NOMO-1 treated with dmso at 0.1 percent for 144 hours (cell line): ENCODE data around the gene OSBPL10.
A peak's percentile ranks its signal among the peaks of the same experiment; 100 is the strongest.

Experiments
- DNase-seq: peaks from one replicate; lab custom pipeline; 2025; ENCODE audit not compliant: unreplicated experiment; lab: John Stamatoyannopoulos, UW

Gene OSBPL10

DNA sequence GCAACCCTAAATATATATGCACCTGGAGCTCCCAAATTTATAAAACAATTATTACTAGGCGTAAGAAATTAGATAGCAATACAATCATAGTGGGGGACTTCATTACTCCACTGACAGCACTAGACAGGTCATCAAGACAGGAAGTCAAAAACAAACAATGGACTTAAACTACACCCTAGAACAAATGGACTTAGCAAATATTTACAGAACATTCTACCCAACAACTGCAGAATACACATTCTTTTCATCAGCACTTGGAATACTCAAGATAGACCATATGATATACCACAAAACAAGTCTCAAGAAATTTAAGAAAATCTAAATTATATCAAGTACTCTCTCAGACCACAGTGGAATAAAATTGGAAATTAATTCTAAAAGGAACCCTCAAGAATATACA is 201.5 kb downstream of the OSBPL10 start:
- DNase-seq, result no peak

DNA sequence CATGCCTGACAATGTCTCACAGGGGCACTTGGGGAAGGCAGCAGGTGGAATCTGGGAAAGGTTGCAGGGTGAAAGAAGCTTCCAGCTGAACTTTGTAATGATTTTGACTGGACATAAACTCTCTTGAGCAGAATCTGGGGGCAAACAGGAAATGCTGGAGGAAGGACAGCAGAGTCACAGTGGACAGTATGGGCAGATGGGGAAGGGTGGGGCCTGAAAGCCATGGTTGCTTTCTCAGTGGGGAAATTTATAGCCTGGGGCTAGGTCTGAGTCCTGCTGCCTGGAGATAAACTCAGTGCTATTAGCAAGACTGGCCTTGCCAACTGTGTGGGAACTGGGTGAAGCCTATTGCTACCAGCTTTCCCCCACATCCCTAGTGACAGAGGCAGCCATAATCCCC is 203.2 kb downstream of the OSBPL10 start:
- no peak for DNase-seq

DNA sequence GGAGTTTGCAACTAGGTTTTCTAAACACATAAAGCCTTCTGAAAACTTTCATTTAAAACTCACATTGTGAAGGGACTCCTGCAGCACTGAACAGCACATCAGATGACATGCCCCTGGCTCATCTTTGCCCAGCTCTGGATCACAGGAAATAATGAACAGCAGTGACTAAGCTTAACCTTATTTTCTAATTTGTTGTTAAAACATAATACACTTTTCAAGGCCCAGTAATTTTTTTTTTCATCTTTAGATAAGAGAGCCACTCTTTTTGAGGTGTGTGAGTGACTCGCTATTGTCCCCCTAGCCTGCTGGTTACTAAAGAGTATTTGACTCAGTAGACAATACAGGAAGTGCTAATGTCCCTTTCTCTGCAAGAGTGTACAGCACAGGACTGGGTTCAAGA is 204.0 kb downstream of the OSBPL10 start:
- no peak for DNase-seq

DNA sequence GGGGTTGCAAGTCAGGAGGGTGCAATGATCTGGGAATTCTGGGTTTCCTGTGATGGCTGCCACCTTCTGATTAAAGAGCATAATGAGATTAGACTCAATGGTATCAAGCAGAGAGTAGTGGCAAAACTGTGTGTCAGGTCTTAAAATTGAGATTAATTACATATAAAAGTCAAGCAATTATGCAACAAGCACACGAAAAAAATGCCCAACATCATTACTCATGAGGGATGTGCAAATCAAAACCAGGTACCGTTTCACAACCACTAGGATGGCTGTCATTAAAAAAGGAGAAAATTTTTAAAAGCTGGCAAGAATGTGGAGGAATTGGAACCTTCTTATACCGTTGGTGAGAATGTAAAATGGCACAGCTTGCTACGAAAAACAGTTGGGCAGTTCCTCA is 205.0 kb downstream of the OSBPL10 start:
- DNase-seq, result no peak

DNA sequence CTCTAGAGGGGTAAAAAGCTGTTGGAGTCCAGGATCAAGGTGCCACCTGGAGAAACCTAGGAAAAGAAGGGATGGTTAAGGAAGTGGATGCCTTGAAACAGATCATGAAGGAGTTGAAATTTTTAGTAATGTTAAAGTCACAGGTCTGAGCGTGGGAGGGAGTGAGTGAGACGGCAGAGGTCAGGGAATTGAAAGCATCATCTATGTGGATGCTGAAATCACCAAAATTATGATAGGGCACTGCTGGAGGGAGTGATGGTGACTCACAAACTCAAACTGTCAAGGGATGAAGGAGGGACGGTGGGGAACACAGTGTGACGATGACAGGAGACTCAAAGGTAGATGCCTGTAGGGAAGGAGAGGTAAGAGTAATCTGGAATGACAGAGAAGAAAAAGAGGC is 205.7 kb downstream of the OSBPL10 start:
- DNase-seq, result no peak

DNA sequence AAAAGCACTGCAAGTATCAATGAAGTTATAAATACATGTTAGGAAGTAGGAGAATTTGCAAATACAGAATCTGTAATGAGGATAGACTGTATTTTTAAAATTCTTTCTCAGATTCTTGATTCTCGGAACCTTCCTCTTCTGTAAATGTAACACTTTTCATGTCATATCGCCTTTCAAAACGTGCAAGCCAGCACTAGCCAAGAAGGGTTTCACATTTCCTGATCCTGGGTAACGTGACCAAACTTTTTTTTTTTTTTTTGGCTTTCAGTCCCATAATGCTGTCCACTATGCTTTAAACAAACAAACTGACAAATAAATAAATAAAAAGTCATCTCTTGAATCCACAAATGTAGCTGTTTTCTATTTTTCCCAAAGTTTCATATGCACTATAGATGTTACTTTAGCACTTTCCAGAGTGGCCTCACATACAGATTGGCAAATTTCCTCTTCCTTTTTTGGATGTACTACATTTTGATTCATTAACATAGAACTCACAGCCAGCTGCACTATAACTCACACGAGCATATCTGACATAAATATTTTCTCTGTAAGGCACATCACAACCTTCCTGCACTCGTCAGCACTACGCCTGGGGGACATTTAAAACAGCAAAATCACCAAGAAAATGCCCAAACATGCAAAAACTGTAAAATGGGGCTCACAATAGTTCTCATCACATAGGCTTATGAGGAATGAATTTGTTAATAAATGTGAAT is 208.1 kb downstream of the OSBPL10 start:
- DNase-seq, result no peak

DNA sequence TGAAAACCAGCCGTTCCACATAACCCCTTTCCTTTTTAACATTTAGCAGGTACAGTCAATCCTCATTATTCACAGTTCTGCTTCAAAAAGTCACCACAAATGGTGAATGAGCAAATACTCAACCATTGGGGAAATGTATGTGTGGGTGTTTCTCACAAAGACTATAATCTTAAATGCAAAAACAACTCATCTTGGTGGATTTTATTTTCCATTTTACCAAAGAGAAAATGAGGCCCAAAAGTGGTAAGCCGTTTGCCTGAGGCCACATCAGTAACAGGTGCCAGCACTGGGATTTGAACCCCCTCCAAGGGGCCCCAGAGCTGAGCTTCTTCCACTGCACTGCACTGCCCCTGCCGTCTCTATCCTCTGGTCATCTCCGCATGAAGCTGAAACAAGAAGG is 208.8 kb downstream of the OSBPL10 start:
- no peak for DNase-seq

DNA sequence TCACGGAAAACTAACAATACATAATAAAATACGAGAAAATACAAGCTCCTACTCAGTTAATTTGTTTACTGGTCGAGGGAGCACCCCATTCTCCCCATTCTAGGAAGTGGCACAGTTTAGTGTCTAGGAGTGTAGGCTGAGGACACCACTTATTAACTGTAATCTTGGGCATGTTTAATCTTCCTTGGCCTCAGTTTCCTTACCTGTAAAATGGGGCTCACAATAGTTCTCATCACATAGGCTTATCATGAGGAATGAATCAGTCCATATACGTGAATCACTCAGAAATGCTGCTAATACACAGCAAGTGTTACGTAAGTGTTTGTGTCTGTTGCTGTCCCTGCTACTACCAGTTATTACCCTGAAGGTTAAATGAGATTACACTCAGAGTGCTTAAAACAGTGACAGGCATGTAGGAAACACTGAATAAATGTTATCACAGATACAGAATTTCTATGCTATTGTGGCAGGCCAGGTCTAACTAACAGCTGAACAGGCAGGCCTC is 210.2 kb downstream of the OSBPL10 start:
- no peak for DNase-seq

DNA sequence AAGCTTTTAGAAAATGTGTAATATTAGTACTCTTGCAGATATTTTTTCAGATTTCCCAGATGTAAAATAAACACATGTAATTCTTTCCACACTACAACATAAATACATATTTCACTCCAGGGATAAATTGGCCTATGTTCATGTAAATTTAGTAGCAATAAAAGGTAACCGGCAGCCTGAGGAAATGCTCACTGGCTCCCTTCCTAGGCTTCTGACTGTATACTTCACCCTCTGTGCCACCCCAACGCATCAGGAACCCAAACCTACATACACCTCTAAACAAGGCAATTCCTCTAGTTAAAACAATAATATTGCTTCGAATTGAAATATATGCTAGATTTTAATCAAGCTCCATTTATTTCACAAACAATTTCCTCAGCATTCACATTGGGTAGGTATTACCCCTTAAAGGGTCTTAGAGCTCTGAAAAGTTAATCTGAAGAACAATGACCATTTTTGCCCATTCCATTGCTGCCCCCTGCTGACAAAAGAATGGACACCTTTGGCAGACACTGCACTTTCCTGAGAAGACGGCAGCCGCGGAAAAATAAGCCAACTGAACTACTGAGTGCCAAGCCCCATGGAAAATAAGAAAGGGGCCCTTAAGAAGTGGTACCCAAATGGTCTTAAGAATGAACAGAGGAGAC is 212.5 kb downstream of the OSBPL10 start:
- DNase-seq, result peak; percentile 26

DNA sequence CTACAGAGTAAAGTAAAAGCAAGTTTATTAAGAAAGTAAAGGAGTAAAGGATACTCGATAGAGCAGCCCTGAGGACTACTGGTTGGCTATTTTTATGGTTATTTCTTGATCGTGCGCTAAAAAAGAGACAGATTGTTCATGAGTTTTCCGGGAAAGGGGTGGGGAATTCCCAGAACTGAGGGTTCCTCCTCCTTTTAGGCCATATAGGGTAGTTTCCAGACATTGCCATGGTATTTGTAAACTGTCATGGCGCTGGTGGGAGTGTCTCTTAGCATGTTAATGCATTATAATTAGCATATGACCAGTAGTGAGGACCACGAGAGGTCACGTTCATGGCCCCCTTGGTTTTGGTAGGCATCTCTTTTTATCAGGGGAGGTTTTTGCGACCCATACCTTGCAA is 213.1 kb downstream of the OSBPL10 start:
- no peak for DNase-seq

DNA sequence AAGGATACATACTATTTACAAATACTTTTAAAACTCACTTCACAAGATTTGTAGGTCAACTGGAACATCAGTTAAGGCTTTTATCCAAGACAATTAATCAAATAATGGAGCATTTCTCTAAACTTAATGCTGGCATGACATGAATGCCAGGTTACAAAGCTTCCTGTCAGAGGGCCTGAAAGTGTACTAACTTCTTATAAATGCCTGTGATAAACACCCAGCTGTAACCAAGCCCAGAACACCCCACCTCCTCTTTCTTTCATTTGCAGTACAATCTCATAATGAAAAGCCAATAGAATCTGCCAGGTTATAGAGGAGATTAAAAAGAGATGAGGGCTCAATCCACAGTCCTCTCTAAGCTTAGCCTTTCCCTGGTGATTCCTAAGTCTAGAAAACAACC is 214.4 kb downstream of the OSBPL10 start:
- no peak for DNase-seq

DNA sequence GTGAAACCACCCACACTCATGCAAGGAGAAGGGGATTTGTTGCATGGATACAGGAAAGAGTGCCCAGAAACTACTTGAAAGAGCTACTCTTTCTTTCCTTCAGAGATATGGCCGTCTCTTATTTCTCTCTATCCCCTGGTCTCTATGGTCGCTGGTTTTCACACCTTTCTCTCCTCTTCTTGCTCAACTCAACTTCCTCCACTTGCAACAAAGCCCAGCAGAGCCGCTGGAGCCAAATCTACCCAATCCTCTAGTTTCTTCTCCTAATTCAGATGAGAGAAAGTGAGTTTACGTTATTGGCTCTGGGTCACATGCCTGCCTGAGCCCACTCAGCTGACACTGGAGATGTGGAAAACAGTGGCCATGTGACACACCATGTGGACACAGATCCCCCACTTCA is 215.2 kb downstream of the OSBPL10 start:
- DNase-seq, result no peak

DNA sequence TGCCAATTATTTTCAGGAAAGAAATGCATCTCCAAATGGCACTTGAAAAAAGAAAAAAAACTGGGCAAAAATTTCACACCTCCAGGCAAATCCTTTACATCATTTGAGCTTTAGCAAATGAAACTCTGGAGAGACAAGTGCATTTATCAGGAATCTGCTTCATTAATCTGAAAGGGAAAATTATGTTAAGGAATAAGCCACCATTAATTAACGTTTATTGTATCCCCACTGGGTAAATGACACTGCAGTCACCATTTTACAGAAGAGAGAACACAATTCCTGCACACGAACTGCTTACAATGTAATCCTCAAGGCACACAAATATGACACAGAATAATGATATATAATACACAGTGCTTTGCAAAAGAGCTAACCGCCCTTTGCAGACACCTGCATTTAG is 217.3 kb downstream of the OSBPL10 start:
- no peak for DNase-seq

DNA sequence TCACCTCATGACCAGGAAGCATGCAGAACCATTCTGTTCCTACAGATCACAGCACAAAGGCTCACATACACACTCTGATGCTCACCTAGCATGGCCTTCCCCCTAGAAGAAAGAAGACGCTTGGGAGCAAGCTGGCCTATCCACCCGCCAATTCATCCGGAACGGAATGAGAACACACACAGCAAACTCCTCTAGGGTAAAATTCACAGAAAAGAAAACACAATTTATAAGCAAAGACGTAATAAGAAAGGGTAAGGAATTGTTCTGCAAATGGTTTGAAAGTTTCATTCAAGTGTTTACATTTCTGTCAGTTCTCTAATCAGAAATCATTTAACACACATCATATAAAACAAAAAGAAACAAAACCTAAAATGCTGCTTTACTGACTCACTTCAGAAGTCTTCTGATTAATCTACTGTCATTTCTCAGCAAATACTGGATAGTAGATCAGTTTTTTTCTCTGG is 218.1 kb downstream of the OSBPL10 start:
- no peak for DNase-seq

DNA sequence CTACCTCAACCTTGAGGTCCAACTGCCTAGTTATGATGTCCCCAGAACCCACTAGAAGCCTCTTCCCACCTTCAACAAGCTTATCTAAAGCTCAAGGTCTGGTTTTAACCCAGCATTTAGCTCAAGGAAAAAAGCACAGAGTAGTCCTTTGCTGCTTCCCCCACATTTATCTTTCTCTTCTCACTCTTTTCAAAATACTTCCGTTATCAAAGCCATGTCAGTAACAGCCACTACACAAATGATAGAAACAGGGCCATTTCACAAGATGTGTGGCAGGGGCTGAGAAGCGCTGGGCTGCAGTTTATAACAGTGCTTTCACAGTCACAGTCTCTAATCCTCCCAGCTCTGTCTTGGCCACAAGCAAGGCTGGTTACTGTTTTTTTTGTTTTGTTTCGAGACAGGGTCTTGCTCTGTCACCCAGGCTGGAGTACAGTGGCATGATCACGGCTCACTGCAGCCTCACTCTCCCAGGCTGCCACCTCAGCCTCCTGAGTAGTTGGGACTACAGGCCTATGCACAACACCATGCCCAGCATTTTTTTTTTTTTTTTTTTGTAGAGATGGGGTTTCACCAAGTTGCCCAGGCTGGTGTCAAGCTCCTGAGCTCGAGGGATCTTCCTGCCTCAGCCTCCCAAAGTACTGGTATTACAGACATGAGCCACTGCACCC is 218.8 kb downstream of the OSBPL10 start:
- no peak for DNase-seq

DNA sequence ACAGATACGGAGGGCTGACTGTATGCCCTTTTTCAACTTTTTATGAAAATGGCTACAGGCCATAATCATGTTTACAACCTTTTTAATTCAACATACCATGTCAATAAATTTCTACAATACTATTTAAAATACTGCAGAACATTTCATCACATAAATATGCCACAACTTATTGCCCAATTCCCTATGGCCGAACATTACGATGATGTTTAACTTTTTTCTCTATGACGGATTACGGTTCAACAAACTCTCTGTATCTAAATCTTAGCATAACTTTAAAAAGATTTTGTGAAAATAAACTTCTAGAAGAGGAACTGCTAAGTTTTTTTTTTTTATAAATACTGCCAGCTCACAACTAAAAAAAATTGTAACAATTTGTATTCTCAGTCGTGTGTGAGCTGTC is 220.4 kb downstream of the OSBPL10 start:
- DNase-seq, result no peak

DNA sequence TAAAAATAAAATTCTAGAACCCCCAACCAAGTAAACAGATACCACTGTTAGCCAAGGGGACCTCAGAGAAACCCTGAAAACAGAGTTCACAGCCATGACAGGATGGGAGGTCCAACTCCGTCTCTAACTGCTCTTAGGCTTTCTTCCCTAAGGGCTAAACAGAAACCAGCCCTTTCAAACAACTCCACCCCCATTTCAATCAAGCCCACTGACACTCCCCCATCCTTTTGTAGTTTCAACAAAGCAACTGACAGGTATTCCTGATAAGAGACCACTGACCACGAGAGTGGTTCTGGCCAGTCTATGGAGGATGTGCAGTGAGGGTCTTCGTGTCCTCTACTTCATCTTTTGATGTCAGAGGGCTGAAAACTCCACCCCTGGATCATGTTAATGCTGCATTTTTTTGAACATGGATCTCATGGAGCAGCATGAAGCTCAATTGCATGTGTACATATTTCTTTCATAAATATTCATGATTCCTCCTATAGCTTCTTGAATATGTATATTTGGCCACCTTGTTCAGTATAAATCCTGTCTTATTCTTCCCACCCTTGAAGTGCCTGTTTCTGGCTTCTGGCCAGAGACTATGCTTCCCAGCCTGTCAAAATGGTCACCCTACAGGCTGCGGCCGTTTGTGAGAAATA is 222.6 kb downstream of the OSBPL10 start:
- no peak for DNase-seq

DNA sequence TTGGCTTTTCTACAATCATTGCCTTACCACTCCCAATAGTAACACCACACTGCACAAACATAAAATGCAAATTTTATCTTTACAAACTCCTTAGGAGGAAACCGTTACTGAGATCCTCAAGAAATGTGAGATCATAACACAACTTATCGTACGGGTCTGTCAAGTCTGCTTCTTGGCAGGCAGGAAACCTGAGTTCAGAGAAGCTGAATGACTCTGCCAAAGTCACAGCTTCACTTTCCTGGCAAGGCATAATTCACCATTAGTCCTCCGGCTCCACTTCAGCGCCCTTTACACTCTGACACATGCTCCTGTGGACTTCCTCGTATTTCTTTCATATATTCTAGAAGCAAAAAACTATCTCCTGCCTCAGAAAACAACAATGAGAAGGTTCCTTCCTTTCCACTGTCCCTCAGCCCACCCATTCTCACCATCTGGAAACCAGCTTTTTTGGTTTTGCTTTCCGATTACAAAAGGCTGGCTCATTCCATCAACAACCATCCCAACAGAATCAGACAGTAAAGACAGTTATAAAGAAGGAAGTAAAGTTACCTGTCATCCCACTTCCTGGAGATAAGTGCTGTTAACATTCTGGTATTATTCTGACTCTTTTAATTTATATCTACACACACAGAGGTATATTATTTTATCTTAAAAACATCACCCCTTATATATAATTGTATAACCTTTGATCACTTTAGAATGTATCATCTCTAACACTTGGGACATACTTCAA is 225.0 kb downstream of the OSBPL10 start:
- DNase-seq, result no peak

DNA sequence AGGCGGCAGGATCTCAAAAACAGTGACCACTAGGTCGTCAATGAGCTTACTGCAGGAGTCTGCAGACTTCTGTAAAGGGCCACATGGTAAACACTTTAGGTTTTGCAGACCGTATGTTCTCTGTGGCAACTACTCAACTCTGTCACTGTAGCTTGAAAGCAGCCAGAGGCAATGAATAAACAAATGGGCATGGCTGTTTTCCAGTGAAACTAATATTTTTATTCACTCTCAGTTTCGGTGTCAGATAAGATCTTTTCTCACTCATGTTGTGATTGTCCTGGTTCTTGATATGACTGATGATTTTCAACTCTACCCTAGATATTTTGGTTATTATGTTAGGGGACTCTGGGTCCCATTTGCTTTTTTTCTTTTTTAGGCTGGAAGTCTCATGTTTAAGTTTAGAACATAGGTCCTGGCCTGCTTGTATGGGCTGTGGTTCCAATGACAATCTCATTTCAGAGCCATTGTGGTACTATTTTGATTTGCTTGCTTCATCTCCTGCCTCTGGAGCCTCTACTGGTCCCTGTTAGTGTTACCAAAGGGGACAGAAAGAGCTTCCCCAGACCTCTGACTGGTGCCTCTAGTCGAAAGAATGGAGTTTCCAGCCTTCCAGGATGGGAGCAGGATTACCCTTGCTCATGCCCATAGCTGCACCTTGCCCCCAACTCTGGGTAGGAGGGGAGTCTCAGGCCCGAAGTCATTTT is 226.3 kb downstream of the OSBPL10 start:
- no peak for DNase-seq

DNA sequence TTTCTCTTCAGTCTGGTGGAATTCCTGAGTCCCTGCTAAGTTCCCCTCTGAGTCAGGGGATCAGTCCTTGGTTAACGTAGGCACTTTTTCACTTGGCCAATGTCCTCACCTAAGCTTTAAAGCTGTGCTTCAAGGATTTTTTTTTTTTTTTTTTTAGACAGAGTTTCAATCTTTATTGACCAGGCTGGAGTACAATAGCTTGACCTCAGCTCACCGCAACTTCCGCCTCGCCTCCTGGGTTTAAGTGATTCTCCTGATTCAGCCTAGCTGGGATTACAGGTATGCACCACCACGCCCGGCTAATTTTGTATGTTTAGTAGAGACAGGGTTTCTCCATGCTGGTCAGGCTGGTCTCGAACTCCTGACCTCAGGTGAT is 228.0 kb downstream of the OSBPL10 start:
- DNase-seq, result no peak
